NCI-H1417 treated with DMSO at 0.1 percent for 48 hours (cell line): ENCODE data around the gene BMAL1.

Experiments
- DNase-seq: peaks from one replicate; lab custom pipeline; 2025; lab: John Stamatoyannopoulos, UW

The BMAL1 gene

DNA sequence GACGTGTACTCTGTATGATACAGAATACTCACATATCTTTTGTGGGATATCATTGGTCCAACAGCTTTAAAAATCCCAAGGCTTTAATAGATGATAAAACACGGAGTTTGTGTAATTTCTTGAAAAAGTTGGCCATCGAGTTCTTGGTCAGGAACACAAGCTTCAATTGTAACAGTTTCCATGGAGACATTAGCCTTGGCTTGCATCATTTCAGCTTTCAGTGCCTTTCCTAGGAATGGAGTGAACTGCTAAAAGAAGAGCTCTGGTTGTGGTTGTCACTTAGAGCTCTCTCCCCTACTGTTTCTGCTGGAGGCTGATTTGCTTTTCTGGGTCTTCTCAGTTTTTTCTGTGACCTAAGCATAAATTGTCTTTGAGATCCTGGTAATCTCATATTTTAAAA lies 14.2 kb downstream of the BMAL1 start:
- DNase-seq, result no peak

DNA sequence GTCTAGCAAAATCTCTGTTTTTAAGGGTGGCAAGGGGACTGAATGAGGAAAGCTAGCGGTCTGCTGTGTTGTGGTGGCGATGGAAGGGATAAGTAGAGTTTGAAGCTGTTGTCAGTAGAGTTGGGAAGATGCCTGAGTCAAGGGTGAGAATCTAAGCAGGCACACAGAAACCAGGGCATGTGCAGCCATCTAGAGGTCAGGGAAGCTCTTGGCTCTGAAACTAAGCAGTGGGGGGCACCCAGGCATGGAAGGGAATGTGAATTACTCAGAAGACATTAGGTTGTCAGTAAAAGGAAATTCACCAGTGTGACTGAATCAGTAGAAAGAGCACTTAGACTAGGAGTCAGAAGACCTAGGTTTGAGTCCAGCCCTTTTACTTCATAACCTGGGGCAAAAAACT lies 15.4 kb downstream of the BMAL1 start:
- DNase-seq, result no peak

DNA sequence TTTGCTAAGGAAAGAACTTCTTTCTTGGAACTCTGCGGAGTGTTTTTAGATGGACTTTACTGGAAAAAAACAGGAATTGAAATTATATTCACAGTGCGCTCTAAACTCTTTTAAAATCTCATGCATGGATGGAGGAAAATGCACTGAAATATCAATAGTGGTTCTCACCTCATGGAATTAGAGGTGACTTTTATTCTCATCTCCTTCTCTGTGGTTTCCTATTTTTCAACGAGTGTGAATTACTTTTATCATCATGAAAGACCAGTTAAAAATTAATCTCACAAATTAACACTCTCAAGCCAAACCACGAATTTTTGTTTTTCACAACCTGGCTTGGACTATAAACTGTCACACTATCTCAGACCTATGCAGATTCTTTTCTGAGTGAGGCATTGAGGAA lies 16.6 kb downstream of the BMAL1 start:
- DNase-seq, result no peak

DNA sequence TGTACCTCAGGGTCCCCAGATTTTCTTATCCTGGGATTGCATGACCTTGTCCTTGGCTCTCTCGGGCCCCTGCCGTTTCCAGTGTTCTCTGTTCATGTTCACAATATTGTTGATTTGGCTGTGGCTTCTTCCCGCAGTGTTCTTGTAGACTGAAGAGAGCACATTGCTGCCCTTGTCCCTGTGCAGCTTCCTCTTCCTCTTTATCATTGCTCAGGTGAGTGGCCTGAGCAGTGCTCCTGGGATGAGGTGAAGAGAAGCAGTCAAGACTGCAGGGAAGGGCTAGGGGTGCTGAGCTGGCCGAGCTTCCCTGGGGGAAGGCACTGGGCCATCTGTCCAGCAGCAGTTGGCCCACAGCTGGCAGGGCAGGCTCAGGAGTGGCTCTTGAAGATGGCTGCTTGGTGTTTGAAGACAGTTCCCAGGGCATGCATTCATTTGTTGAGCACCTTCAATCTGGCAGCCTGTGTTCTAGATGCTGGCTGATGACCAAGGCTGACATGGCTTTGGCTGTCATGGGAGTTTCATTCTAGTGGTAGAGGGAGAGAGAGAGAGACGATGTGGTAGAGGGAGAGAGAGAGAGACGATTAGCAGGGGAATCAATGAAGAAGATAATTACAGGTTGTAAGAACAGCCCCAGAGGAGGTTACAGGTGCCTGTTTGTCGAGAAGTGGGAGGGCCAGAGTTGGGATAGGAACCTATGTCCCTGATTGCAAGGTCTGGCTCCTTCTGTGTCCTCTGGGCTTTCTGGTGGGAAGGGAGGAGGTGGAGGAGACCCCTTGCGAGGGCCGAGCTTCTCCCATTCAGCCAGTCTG lies 17.4 kb downstream of the BMAL1 start:
- peak; percentile 44 for DNase-seq

DNA sequence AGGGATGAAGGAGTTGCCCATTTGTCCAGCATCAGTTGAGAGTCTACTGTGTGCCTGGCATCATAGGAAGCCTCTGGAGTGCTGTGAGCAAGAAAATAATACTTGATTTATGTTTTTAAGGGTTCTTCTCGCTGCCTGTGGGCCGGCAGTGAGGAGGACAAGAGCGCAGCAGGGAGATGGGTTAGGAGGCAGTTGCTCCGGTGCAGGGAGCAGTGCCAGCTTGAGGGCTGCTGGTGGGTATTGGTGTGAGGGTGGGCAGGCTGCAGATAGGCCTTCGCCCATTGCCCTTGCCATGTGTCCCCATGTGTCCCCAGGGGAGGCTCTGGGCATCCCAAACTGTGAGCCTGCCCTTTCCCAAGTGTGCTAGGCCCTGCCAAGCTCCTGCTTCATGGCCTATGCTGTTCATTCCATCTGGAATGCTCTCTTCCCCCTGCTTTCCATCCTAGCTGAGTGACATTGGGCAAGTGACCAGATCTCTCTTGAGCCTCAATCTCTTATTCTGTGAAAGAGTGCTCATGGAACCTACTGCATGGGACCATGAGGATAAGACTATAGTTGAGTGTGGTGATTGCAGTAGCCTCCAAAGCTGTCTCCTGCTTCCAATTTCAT lies 19.8 kb downstream of the BMAL1 start:
- DNase-seq, result no peak

DNA sequence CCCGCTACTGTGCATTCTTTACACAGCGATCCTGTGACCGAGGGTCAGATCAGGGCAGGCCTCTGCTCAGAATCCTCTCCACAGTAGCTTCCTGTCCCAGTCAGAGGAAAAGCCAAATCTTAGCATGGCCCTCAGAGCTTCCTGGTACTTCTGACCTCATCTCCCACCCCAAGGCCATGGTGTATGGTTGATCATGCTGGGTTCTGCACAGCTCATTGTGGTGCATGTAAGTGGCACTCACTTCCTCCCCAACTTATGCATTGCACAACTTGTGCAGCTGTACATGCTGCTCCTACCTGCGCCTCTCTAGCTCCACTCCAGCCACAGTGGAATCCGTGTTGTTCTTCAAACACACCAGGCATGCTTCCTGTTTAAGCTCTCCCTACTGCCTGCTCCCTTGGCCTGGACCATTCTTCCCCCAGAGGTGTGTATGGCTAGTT lies 20.3 kb downstream of the BMAL1 start:
- DNase-seq, result no peak

DNA sequence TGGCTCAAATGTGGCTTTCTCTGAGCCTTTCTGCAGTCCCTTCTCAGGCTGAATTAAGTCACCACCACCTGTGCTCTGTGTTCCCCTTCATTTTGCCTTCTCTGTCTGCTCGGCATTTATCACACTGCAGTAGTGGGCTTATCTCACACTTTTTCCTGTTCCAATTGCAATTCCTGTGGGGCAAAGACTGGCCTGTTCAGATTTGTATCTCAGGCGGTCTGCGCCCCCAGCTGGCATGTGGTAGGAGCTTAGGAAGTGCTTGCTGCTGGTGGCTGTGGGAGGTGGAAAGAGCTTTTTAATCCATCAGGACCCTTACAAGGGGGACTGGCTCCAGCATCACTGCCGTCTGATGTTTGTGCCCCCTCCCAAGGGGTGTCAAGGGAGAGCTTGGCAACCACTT lies 21.2 kb downstream of the BMAL1 start:
- no peak for DNase-seq

DNA sequence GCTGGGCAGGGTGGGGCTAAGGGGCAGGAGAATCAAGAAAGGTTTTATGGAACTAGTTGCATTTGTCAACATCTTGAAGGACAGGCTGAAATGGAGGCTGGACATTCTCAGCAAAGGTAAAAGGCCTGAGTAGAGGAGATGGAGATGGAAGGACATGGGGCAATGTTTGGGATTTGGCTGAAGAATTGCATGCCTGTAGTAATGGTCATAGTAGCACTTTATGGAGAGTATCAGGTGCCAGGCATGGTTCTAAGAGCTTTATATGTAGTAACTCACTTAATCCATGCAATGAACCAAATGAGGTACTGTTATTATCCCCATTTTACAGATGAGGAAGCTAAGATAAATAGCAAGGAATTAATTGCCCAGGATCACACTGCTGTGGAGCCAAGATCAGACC lies 23.9 kb downstream of the BMAL1 start:
- DNase-seq, result no peak

DNA sequence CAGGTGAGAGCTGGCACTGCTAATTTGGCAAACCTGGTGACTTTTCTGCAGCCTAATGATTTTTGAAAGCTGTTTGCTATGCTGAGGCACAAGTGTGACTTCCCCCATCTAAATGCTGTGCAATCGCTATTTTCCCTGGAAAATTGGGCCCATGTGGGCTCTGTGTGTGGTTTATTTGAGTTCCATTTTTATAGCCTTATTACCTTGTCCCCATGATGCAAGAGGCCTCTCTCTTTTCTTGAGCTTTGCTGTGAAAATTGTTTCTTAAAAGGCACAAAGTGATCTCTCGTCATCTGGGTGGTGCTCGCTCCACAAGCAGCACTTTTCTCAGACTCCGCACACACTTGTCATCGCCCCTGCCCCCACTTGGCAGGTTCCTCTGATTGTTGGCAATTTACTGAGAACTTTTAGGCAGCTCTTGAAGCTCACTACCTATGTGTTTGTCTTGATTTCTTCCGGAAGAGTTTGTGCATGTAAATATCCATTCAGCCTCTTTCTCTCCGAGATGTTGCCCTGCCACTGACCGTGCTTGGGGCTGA lies 24.9 kb downstream of the BMAL1 start:
- DNase-seq, result no peak

DNA sequence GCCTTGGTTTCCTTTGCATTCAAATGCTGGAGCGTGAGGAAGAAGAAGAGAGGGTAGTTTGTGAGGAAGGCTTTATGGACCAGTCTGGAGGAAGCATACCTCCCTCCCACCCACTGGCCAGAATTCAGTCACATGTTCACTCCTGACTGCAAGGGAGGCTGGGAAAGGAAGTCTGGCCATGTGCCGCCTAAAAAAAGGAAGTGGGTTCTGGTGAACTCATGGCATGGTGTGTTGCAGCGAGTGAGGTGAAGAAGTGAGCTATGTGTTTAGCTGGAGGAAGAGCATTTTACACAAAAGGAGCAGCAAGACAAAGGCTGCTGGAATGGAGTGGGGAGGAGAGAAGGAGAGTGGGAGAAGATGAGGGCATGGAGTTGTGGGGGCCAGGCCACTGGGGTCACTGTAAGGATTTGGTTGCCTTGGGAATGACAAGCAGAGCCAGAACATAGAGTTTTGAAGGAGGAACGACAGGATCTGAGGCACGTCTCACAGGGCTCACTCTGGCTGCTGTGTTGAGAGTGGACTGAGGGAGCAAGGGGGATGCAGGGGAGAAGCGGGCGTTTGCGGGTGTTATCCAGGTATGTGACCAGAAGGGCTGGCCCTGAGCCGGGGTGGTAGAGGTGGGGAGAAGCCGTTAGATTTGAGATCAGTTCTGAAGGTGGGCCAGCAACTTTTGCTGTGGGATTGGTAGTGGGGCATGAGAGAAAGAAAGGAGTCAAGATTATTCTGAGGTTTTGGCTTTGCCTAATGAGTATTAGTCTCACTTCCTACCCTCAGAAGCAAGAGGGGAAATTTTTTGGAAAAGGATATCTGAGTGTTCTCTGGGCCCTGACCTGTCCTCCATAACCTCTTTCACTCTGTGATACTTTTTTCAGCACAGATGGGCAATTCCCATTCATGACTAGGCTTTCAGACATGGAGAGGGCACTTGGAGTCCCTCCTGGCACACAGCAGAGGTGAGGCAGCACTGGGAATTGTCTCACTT lies 26.4 kb downstream of the BMAL1 start:
- no peak for DNase-seq

DNA sequence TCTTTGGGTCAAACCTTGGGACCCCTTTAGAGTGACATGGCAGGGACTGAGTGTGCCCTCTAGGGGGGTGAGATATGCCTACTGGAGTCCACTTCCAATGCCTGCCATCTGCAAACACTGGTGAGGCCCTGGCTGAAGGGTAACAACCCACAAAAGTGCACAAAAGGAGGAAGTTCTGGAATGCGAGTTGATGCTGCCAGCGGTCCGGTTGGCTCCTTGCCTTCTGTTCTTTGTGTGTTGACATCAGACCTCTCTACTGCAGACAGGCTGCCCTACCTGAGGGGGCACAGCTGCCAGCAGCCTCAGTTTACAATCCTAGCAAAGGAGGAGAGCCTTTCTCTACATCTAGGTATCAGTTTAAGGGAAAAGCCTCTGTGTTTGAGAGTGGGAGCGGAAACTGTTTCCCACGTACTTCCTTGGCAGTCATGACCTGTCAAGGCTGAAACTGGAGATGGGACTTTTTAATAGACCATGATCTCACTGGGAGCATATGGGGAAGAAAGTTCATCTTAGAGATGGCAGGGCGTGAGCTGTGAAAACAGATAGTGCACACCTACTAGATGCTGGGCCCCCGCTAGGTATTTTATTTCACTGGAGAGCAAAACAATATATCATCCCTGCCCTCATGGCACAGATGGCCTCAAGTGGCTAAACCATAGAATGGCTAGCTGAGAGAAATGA lies 27.2 kb downstream of the BMAL1 start:
- DNase-seq, result no peak

DNA sequence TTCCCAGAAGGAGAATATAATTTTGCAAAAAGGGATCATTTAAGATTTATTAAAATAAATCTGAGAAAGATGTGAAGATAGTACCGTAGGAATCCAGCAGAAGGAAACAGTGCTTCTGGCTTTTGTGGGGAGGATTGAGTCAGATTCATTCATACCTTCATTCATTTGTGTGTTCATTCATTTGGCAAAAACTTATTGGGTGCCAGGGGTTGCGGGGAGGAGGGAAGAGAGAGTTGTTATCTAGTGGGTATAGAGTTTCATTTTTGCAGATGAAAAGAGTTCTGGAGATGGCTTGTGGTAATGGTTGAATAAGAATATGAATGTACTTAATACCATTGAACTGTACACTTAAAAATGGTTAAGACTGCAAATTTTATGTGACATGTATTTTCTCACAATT lies 31.1 kb downstream of the BMAL1 start:
- DNase-seq, result no peak

DNA sequence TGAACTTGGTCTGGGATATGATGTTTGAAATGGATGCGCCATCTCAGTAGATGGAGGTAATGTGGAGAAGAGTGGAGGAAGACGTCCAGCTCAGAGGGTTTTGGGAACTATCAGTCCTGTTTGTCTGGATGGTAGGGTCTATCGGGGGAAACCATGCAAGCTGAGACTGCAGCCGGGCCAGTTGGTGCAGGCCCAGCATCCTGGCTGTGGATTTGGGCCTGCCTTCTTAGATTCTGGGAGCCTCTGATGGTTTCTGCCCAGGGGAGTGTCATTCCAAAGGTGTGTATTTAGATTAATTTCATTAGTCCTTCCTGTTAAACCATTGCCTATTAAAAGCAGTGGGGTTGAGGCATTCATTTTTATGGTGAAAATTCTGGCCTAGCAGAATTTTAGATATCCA lies 31.6 kb downstream of the BMAL1 start:
- DNase-seq, result no peak

DNA sequence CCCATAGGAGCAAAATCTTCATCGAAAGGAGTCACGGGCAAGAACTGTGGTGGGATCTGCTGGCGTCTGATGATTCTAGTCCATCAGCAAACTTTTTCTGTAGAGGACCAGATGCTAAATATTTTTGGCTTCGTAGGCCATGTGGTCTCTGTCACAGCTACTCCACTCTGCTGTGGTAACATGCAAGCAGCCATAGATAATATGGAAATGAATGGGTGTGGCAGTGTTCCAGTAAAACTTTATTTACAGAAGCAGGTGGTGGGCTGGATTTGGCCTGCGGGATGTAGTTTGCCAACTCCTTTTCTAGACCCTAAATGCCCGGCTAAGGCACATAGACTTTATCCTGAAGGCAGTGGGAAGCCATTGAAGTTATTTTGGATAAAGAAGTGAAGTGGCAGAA lies 32.9 kb downstream of the BMAL1 start:
- no peak for DNase-seq

DNA sequence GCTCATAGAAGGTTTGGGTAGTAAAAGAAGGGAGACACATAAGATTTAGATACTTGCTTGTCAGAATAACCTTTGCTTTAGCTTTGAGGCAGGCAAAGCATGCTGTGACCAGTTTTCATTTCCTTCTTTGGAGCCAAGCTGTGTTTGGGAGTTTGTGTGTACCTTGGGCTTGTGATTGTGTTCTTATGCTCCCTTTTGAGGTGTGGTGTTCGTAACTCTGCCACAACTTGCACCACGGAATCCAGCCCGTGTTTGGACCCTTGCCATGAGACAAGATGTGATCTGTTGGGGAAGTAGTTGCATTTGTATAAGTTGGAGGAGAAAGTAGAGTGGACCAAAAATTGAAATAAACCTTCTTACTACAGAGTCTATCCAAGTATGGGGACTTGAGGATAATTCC lies 34.0 kb downstream of the BMAL1 start:
- DNase-seq, result no peak

DNA sequence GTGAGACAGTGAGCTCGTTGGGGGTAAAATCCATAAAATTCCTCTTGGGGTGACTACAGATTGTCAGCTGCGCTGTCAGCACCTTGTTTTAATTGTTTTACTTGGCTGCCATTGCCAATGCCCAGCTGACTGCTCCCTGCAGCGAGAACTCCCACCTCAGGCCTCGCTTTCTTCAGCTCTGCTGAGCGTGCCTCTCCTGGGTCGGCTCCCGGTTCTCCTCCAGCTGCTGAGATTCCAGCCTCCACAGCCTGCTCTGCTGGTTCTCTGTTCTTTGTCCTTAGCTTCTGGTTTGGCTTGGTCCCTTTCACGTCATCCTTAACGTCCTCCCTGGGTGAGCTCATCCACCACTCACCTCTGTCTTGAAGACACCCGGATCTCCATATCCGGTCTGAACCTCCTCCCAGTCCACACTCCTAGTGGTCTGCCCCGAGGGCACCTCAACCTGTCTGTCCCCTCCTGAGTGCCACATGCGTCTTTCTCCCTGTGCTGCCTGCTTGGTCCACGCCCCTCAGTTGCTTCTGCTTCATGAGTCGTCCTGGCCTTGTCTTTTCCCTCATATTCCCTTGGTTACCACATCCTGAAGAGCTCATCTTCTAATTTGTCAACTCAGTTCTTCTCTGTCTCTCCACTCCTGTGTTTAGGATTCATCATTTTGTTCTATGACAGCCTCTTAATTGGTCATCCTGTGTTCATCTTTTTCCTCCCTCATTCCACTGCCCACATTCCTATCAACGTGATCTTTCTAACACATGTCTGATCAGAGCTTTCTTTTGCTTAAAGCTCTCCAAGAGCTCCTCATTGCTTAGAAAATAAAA lies 35.6 kb downstream of the BMAL1 start:
- DNase-seq, result no peak

DNA sequence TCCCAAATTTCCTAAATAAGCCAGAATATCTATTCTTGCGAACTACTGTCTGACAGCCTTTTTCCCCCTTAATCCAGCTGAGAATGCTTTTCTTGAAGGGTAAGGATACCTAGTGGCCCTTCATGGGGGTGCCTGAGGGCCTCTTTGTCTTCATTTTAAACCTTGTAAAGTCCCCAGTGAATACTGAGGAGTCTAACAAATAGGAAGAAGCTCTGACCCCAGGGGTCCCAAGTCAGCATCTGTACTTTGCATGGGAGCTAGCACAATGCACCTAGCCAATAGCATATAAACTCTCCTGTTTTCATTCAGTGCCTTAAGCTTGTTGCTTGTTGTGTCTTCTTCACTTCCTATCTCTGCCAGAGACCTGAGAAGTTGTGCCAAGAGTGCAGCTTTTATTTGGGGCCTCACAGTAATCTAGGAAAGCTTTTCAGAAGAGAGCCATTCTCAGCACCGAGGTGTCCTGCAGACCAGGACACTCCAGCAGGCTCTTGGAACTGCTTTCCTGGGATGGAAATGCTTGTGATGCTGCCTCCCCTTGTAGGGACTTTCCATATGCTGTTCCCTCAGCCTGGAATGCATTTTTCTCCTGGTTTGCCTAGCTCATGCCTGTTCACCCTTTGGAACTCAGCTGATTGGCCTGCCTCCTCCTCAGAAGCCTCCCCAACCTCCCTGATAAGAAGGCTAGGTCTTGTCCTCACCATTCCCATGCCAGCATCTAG lies 37.2 kb downstream of the BMAL1 start:
- no peak for DNase-seq

DNA sequence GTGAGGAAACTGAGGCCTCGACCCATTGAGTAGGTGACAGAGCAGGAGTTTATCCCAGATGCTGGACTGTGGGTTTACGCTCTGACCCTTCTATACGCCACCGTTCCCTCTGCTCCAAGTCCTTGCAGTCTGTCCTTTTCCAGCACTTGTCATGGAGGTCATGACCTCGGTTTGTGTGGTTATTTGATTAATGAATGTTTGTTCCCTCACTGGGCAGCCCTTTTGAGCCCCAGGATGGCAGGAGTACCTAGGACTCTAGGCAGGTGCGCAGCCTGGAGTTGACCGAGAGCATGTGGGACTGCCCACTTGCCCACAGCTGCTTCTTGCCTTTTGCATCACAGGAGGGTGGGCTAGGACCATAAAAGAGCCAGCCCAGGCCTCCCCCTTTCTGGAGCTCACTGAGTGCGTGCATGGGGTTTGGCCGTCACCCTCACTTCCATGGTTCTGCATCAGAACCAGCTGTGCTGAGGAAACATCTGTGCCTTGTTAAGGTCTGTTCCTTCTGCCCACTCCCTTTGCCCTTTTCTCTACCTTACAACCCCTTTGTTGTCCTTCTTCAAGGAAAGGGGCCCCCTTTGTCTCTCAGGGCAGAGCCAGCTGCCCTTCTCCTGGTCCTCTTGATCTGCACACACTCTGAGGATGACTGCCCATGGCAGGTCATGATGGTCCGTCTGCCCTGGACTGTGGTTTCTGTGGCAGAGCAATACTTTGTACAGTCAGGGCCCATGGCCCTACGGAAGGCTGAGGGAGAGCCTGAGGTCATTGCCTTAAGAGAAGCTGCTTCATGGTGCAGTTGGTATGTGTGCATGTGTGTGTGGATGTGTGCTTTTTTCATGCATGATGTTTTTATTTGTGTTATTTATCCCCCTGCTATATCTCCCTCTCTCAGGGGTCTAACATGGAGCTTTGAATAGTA lies 38.2 kb downstream of the BMAL1 start:
- DNase-seq, result no peak

DNA sequence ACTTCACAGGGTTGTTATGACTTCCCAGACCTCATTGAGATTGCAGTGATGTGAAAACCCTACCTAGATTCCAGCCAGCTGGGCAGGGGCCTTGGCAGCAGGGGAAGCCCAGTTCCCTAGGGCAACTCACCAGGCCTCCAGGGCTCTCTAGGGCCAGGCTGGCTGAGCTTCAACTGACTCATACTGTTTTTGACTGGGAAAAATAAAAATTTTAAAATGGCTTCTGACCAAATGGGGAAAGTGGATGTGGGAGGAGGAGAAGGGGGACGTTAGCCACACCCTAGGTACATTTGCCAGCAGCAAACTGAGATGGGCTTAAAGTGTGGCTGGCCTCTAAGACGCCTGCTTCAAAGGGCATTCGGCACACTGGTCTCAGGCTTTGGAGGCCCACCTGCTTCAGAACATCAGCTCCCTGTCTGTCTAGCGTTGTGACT lies 39.0 kb downstream of the BMAL1 start:
- no peak for DNase-seq
